ENCODE results near the gene RHOD.

RHOD gene

GRCh38 chr11:67083786-67084366, 27.2 kb downstream of the RHOD start:
- no peak for TF ChIP-seq CTCF (IDR thresholded peaks at IDR 0.05)

- no peak for TF ChIP-seq CTCF (IDR thresholded peaks at IDR 0.05)
These were observed 29.0 kb downstream of the RHOD start for GRCh38 chr11:67085617-67086016.

GRCh38 chr11:67090717-67091116, 34.1 kb downstream of the RHOD start:
- no peak for TF ChIP-seq CTCF (IDR thresholded peaks at IDR 0.05)

- TF ChIP-seq CTCF (IDR thresholded peaks at IDR 0.05), result no peak
These were observed 38.5 kb downstream of the RHOD start for GRCh38 chr11:67095214-67095507.

- TF ChIP-seq CTCF (IDR thresholded peaks at IDR 0.05), result no peak
These were observed 42.3 kb downstream of the RHOD start for GRCh38 chr11:67098799-67099429.

DNA sequence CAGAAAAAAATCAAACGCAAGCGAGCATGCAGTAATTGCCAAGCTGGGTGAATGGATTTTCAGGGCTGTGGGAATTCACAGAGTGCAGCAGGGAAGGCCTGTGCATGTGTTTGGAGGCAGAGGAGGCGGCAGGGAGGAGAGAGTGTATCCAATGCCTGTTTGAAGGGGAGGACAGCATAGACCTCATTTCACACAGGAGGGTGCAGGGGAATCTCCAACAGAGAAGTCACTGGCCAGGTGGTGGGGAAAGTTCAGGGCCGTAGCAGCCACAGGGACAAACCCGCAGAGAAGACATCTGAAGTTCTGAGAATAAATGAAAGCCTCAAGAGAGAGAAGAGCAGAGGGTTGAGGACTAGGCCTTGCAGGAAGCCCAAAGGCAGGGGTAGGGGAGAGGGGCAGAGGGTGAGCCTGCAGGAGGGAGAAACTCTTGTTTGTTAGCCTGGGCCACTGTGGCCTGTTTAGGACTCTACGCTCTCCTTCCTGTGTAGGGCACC, 43.2 kb downstream of the RHOD start:
- no peak for TF ChIP-seq CTCF (IDR thresholded peaks at IDR 0.05)

GRCh38 chr11:67102664-67103063, 46.0 kb downstream of the RHOD start:
- no peak for TF ChIP-seq CTCF (IDR thresholded peaks at IDR 0.05)

- TF ChIP-seq CTCF (IDR thresholded peaks at IDR 0.05), result no peak
These were observed 49.3 kb downstream of the RHOD start for GRCh38 chr11:67105964-67106363.

All from LNCAP (cell line).